K562 (cell line): Measurements from ENCODE around the gene LSM4. TPM values are rescaled to one million over a fixed set of nuclear protein-coding genes. Genes with fewer than 3 reads are reported as not detected.

Experiments
- ARNT ChIP-seq, 2 experiments: fragments of 450-650 bp; IDR thresholded peaks; 2 replicates each; pipeline ENCODE4 v1.6.1; 2016; ENCODE audit warnings: mild to moderate bottlenecking in 1 of 2
- C11orf30 ChIP-seq: fragments of 450-650 bp; IDR thresholded peaks from 2 replicates; pipeline ENCODE4 v1.6.1; 2016; ENCODE audit warnings: low read depth, mild to moderate bottlenecking
- CBX5 ChIP-seq: IDR thresholded peaks from 2 replicates; pipeline ENCODE4 v1.6.1; 2014; ENCODE audit warnings: low read depth, borderline replicate concordance
- EZH2 ChIP-seq: IDR thresholded peaks from 2 replicates; pipeline ENCODE4 v1.6.1; 2012; ENCODE audit warnings: low read depth, mild to moderate bottlenecking, inconsistent platforms, low read length, borderline replicate concordance
- MBD2 ChIP-seq: sonication (generic); IDR thresholded peaks from 2 replicates; pipeline ENCODE4 v1.6.1; 2016; ENCODE audit warnings: low read depth, borderline replicate concordance
- MCM7 ChIP-seq, 2 experiments: fragments of 450-650 bp; IDR thresholded peaks; 2 replicates each; pipeline ENCODE4 v1.6.1; 2016 to 2018
- RFX5 ChIP-seq: IDR thresholded peaks from 2 replicates; pipeline ENCODE4 v1.6.1; 2011; ENCODE audit warnings: low read depth, mild to moderate bottlenecking, improper control_type of control experiment, low read length
- SMAD4 ChIP-seq: fragments of 250-450 bp; sonication (Bioruptor Pico); conservative IDR thresholded peaks from 2 replicates; pipeline ENCODE4 v1.8.0; 2021; ENCODE audit warnings: inconsistent platforms, mild to moderate bottlenecking, moderate library complexity
- SMARCA4 ChIP-seq: fragments of 450-650 bp; IDR thresholded peaks from 2 replicates; pipeline ENCODE4 v1.6.1; 2016
- SP2 ChIP-seq: IDR thresholded peaks from 2 replicates; pipeline ENCODE4 v1.6.1; 2011; ENCODE audit warnings: mild to moderate bottlenecking, low read depth, low read length, moderate library complexity; ENCODE audit not compliant: poor library complexity, severe bottlenecking; ENCODE audit errors: extremely low read depth
- SREBF2 ChIP-seq: sonication (generic); formaldehyde crosslinking; IDR thresholded peaks from 2 replicates; pipeline ENCODE4 v1.4.0; 2020; ENCODE audit warnings: mild to moderate bottlenecking, missing genetic modification reagents
- SRSF1 ChIP-seq: fragments of 200-400 bp; formaldehyde crosslinking; IDR thresholded peaks from 2 replicates; pipeline ENCODE4 v1.6.1; 2017; ENCODE audit warnings: mild to moderate bottlenecking, low read depth, low read length, moderate library complexity
- STAT5B ChIP-seq: fragments of 250-450 bp; sonication (Bioruptor Pico); IDR thresholded peaks from 2 replicates; pipeline ENCODE4 v1.8.0; 2021; ENCODE audit warnings: mild to moderate bottlenecking, inconsistent platforms
- VEZF1 ChIP-seq: fragments of 200-800 bp; sonication (Bioruptor generic); IDR thresholded peaks from 2 replicates; pipeline ENCODE4 v1.6.1; 2017; ENCODE audit warnings: missing genetic modification characterization, missing compliant biosample characterization
- XRCC3 ChIP-seq: fragments of 450-650 bp; IDR thresholded peaks from 2 replicates; pipeline ENCODE4 v1.6.1; 2017; ENCODE audit warnings: mild to moderate bottlenecking, moderate library complexity
- ZNF121 ChIP-seq: sonication (generic); formaldehyde crosslinking; conservative IDR thresholded peaks from 2 replicates; pipeline ENCODE4 v1.8.0; 2022; ENCODE audit warnings: missing genetic modification reagents
- ZNF197 ChIP-seq: fragments of 200-800 bp; sonication (Bioruptor generic); IDR thresholded peaks from 2 replicates; pipeline ENCODE4 v1.6.1; 2016; ENCODE audit warnings: low read depth, missing genetic modification characterization, missing compliant biosample characterization
- ZNF263 ChIP-seq: sonication (generic); formaldehyde crosslinking; IDR thresholded peaks from 2 replicates; pipeline ENCODE4 v1.8.0; 2022; ENCODE audit warnings: mild to moderate bottlenecking, missing genetic modification reagents, borderline replicate concordance
- ZNF507 ChIP-seq: conservative IDR thresholded peaks from 2 replicates; pipeline ENCODE4 v1.6.1; 2017; ENCODE audit warnings: missing genetic modification characterization, missing compliant biosample characterization
- ZNF589 ChIP-seq: fragments of 200-800 bp; sonication (Bioruptor generic); IDR thresholded peaks from 2 replicates; pipeline ENCODE4 v1.6.1; 2016; ENCODE audit warnings: low read depth, missing genetic modification characterization, missing compliant biosample characterization
- ZSCAN32 ChIP-seq: fragments of 450-650 bp; formaldehyde crosslinking; IDR thresholded peaks from 2 replicates; pipeline ENCODE4 v1.4.0; 2020; ENCODE audit warnings: mild to moderate bottlenecking, moderate library complexity
- polyA plus RNA-seq, 8 experiments: library from polyadenylated mRNA; depleted of rRNA in 4 of 8; stranded (reverse) in 5 of 8; unstranded in 3 of 8; fragments of >200 nt; fragmentation: Nextera tagmentation in 2 of 8; fragmentation: Illumina TruSeq in 1 of 8; extraction: Ambion mirVana in 2 of 8; extraction: Trizol in 1 of 8; gene quantifications; 2 replicates each; pipeline versions ENCODE4 v1.2.1 to v1.2.3, GENCODE V29; 2011 to 2014; ENCODE audit warnings: inconsistent platforms in 1 of 8, missing spikeins in 1 of 8
- total RNA-seq, 7 experiments: library from RNA; depleted of rRNA in 6 of 7; stranded (reverse); fragments of >200 nt in 6 of 7; fragmentation: Illumina TruSeq in 2 of 7; extraction: Trizol in 2 of 7; gene quantifications; 2 replicates each; pipeline versions ENCODE4 v1.2.1 to v1.2.3, GENCODE V29; 2011 to 2021; ENCODE audit warnings: low replicate concordance in 1 of 7
- TF ChIP-seq, protein P1 (sequence below): sonication (generic); formaldehyde crosslinking; IDR thresholded peaks from 2 replicates; pipeline ENCODE4 v1.5.0; 2020; ENCODE audit warnings: missing genetic modification reagents
- TF ChIP-seq, protein P2 (sequence below): sonication (generic); formaldehyde crosslinking; IDR thresholded peaks from 2 replicates; pipeline ENCODE4 v1.8.0; 2022; ENCODE audit warnings: mild to moderate bottlenecking, missing genetic modification reagents
- TF ChIP-seq, protein P3 (sequence below), 2 experiments: IDR thresholded peaks in 1 of 2; conservative IDR thresholded peaks in 1 of 2; 2 replicates each; pipeline ENCODE4 v1.6.1; 2016; ENCODE audit warnings: low read depth in 2 of 2, mild to moderate bottlenecking in 1 of 2, missing compliant biosample characterization in 1 of 2, missing genetic modification characterization in 1 of 2, moderate library complexity in 1 of 2

The LSM4 gene
- total and polyA plus RNA-seq, 9 of the 15 experiments (the other 6 are each of a cell fraction or from before 2014, with no cell fraction given) = 11.9 to 763 (median 202) TPM

- TF ChIP-seq RFX5 (no peak), ZNF197 (CRISPR knock-in tag) (no peak), XRCC3 (no peak), VEZF1 (CRISPR knock-in tag) (peak; percentile 91), SMARCA4 (peak; percentile 42), STAT5B (no peak), SREBF2 (CRISPR knock-in tag) (no peak), ZNF507 (tag) (no peak), ZNF263 (no peak; the same call in 1 of the 2 replicates), C11orf30 (no peak), CBX5 (no peak), EZH2 (no peak), ARNT (IDR thresholded peaks at IDR 0.05) (peak; percentile 17 to 56; a peak in 2 of 4 replicates), SMAD4 (CRISPR knock-in tag) (peak; percentile 24; the same call in 1 of the 2 replicates), MBD2 (no peak), SRSF1 (no peak), ZSCAN32 (CRISPR knock-in tag) (no peak), MCM7 (IDR thresholded peaks at IDR 0.05) (no peak), SP2 (no peak), ZNF589 (CRISPR knock-in tag) (no peak), ZNF121 (CRISPR knock-in tag) (peak; percentile 50)
- TF ChIP-seq, protein P1, sequence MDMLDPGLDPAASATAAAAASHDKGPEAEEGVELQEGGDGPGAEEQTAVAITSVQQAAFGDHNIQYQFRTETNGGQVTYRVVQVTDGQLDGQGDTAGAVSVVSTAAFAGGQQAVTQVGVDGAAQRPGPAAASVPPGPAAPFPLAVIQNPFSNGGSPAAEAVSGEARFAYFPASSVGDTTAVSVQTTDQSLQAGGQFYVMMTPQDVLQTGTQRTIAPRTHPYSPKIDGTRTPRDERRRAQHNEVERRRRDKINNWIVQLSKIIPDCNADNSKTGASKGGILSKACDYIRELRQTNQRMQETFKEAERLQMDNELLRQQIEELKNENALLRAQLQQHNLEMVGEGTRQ (CRISPR knock-in tag) = no peak
- TF ChIP-seq, protein P2, sequence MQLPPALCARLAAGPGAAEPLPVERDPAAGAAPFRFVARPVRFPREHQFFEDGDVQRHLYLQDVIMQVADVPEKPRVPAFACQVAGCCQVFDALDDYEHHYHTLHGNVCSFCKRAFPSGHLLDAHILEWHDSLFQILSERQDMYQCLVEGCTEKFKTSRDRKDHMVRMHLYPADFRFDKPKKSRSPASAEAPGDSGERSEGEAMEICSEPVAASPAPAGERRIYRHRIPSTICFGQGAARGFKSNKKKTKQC (CRISPR knock-in tag) = no peak
- TF ChIP-seq, protein P3, sequence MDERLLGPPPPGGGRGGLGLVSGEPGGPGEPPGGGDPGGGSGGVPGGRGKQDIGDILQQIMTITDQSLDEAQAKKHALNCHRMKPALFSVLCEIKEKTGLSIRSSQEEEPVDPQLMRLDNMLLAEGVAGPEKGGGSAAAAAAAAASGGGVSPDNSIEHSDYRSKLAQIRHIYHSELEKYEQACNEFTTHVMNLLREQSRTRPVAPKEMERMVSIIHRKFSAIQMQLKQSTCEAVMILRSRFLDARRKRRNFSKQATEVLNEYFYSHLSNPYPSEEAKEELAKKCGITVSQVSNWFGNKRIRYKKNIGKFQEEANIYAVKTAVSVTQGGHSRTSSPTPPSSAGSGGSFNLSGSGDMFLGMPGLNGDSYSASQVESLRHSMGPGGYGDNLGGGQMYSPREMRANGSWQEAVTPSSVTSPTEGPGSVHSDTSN (CRISPR knock-in tag; IDR thresholded peaks at IDR 0.05; ENCODE audit: low read depth) = no peak
- TF ChIP-seq, protein P3 (tag; conservative IDR thresholded peaks at IDR 0.05; ENCODE audit: low read depth) = peak; percentile 62
These were observed 29.9 kb downstream of the LSM4 start (continued) for GRCh38 chr19:18292810-18293641.
